Glutamatergic neuron (in vitro differentiated cells): ENCODE results near the gene HSPA9. TPM values are rescaled to one million over a fixed set of nuclear protein-coding genes. Genes with fewer than 3 reads are reported as not detected.

Source experiments
- DNase-seq: peaks from one replicate; pipeline ENCODE4 v3.0.0; 2022
- H3K27ac Mint-ChIP-seq: one replicate; pipeline ENCODE4 v1.8.0; 2020; ENCODE audit warnings: mild to moderate bottlenecking, mixed read lengths, inconsistent platforms; ENCODE audit not compliant: unreplicated experiment
- H3K27me3 Mint-ChIP-seq: one replicate; pipeline ENCODE4 v1.8.0; 2020; ENCODE audit warnings: mild to moderate bottlenecking, moderate library complexity, mixed read lengths, inconsistent platforms; ENCODE audit not compliant: unreplicated experiment
- H3K36me3 Mint-ChIP-seq: one replicate; pipeline ENCODE4 v1.8.0; 2020; ENCODE audit warnings: mild to moderate bottlenecking, mixed read lengths, inconsistent platforms; ENCODE audit not compliant: unreplicated experiment
- H3K4me1 Mint-ChIP-seq: one replicate; pipeline ENCODE4 v1.8.0; 2020; ENCODE audit warnings: mild to moderate bottlenecking, low read depth, mixed read lengths, inconsistent platforms; ENCODE audit not compliant: unreplicated experiment
- H3K4me3 Mint-ChIP-seq: one replicate; pipeline ENCODE4 v1.8.0; 2020; ENCODE audit warnings: mild to moderate bottlenecking, mixed read lengths, inconsistent platforms; ENCODE audit not compliant: unreplicated experiment
- H3K9me3 Mint-ChIP-seq: one replicate; pipeline ENCODE4 v1.8.0; 2020; ENCODE audit warnings: mild to moderate bottlenecking, moderate library complexity, mixed read lengths, inconsistent platforms; ENCODE audit not compliant: unreplicated experiment
- total RNA-seq: library from RNA; stranded (reverse); fragmentation: NEBNext Ultra II Directional; extraction: Animal tissue kit (Norgen Biotek cat#: 25700); gene quantifications from one replicate; pipeline ENCODE4 v1.2.1, GENCODE V29; 2021; ENCODE audit not compliant: unreplicated experiment
- TF ChIP-seq, protein P1 (sequence below): fragments of 200-600 bp; sonication (generic); IDR thresholded peaks from one replicate; pipeline ENCODE4 v1.5.0; 2021; ENCODE audit not compliant: partially characterized antibody, unreplicated experiment

HSPA9 gene
- total RNA-seq, 1 donor from 2014 or later = 184 TPM

DNA sequence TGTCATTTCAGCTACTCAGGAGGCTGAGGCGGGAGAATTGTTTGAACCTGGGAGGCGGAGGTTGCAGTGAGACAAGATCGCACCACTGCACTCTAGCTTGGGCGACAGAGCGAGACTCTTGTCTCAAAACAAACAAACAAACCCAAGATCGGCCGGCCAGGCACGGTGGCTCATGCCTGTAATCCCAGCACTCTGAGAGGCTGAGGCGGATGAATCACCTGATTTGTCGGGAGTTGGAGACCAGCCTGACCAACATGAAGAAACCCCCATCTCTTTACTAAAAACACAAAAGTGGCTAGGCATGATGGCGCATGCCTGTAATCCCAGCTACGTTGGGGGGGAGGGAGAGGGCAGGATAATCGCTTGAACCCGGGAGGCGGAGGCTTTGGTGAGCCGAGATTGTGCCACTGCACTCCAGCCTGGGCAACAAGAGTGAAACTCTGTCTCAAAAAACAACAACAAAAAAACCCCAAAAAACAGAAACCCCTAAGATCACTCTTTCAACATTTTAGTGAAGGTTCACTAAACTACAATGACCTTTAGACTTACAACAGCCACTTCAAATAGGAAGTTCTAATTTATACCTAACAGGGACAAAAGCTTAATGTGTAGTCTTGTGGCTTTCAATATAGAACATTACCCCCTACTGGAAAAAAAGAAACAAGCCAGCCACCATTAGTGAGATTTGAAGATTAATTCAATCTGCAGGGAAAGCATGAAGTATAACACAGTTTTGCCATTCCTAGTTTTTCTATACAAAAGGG is 7.0 kb downstream of the HSPA9 start:
- H3K9me3 Mint-ChIP-seq = peaks cover 2% of the 10 kb centered on the region
- H3K4me3 Mint-ChIP-seq = no peak overlapping the region
- peaks cover 6% of the 10 kb centered on the region for H3K4me1 Mint-ChIP-seq
- H3K27me3 Mint-ChIP-seq = peaks cover 2% of the 10 kb centered on the region
- no peak overlapping the region for H3K27ac Mint-ChIP-seq
- DNase-seq = no peak
- no peaks in the 10 kb centered on the region for H3K36me3 Mint-ChIP-seq
- TF ChIP-seq, protein P1, sequence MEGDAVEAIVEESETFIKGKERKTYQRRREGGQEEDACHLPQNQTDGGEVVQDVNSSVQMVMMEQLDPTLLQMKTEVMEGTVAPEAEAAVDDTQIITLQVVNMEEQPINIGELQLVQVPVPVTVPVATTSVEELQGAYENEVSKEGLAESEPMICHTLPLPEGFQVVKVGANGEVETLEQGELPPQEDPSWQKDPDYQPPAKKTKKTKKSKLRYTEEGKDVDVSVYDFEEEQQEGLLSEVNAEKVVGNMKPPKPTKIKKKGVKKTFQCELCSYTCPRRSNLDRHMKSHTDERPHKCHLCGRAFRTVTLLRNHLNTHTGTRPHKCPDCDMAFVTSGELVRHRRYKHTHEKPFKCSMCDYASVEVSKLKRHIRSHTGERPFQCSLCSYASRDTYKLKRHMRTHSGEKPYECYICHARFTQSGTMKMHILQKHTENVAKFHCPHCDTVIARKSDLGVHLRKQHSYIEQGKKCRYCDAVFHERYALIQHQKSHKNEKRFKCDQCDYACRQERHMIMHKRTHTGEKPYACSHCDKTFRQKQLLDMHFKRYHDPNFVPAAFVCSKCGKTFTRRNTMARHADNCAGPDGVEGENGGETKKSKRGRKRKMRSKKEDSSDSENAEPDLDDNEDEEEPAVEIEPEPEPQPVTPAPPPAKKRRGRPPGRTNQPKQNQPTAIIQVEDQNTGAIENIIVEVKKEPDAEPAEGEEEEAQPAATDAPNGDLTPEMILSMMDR = no peak

DNA sequence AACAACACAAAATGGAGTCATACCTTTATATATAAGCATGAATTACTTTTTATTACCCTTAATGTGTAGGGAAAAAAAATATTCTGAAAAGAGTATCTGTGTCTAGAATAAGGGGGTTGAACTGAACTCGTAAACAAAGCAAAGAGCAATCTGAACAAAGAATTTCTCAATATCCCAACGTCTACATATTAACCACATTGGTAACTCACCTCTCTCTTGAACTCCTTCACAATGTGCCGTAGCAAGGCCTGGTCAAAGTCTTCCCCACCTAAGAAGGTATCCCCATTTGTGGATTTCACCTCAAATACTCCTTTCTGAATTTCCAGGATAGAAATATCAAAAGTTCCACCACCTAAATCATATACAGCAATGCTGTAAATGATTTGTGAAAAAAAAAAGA is 8.4 kb downstream of the HSPA9 start:
- Mint-ChIP-seq H3K36me3 (no peaks in the 10 kb centered on the region), H3K9me3 (peaks cover 2% of the 10 kb centered on the region), H3K4me1 (peaks cover 7% of the 10 kb centered on the region), H3K4me3 (no peak overlapping the region), H3K27me3 (peaks cover 2% of the 10 kb centered on the region), H3K27ac (no peak overlapping the region)
- TF ChIP-seq, protein P1 = no peak
- no peak for DNase-seq

DNA sequence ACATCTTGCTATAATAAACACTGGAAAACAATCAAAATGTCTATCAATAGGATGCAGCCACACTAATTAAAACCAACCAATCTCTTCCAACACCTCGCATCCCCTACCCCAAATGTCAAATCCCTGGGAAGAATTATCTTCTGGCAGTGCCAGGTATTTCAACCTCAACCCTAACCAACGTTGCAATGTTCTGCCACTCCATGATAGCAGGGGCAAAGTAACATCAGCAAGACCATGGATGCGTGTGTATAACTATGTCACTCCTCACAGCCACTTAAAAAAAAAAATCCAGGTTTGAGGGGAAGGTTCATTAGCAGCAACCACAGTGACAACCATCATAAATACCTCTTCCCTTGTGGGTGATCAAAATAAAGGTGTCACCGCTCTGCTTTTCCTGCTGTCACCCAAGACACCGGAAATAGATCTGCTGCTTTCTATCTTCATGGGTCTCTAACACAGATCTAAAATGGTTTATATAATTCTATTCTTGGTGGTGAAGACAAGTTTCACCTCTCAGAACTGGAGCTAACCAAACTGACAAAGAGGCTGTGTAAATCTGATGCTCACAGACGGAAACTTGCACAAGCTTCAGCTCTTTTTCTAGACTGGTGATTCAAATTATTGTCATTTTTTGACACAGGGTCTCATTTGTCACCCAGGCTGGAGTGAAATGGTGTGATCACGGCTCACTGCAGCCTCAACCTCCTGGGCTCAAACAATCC is 9.9 kb downstream of the HSPA9 start:
- H3K27ac Mint-ChIP-seq = no peak overlapping the region
- peaks cover 2% of the 10 kb centered on the region for H3K9me3 Mint-ChIP-seq

DNA sequence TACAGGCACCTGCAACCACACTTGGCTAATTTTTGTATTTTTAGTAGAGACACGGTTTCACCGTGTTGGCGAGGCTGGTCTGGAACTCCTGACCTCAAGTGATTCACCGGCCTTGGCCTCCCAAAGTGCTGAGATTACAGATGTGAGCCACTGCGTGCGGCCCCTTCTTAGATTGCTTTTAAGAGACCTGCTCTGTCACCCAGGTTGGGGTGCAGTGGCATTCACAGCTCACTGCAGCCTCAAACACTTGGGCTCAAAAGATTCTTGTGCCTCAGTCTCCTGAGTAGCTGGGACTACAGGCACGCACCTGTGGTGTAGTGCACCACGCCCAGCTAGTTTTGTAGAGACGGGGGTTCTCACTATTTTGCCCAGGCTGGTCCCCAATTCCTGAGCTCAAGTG is 11.0 kb downstream of the HSPA9 start:
- H3K4me1 Mint-ChIP-seq = peaks cover 7% of the 10 kb centered on the region
- H3K9me3 Mint-ChIP-seq = peaks cover 2% of the 10 kb centered on the region
- no peaks in the 10 kb centered on the region for H3K36me3 Mint-ChIP-seq
- no peak overlapping the region for H3K4me3 Mint-ChIP-seq
- no peak for DNase-seq
- TF ChIP-seq, protein P1 = no peak
- H3K27ac Mint-ChIP-seq = no peak overlapping the region
- no peaks in the 10 kb centered on the region for H3K27me3 Mint-ChIP-seq

More for the DNA sequence above, 9.9 kb downstream of the HSPA9 start:
- peaks cover 7% of the 10 kb centered on the region for H3K4me1 Mint-ChIP-seq
- no peaks in the 10 kb centered on the region for H3K36me3 Mint-ChIP-seq
- no peak overlapping the region for H3K4me3 Mint-ChIP-seq
- TF ChIP-seq, protein P1 = no peak
- no peak for DNase-seq
- peaks cover 2% of the 10 kb centered on the region for H3K27me3 Mint-ChIP-seq
